Liver (tissue), 9 donors: ENCODE measurements around the gene GLIPR1. TPM values are rescaled to one million over a fixed set of nuclear protein-coding genes. Genes with fewer than 3 reads are reported as not detected.

Experiments used
- DNase-seq: peaks from one replicate; pipeline ENCODE4 v3.0.0-alpha.2; 2017; ENCODE audit warnings: low spot score
- H3K27ac ChIP-seq, 2 donors: one replicate each; pipeline ENCODE4 v1.7.0; 2013; ENCODE audit warnings: inconsistent platforms in 2 of 2, low read length in 2 of 2, control low read depth in 1 of 2, low read depth in 1 of 2, mild to moderate bottlenecking in 1 of 2
- H3K27me3 ChIP-seq, 4 donors: one replicate each; pipeline versions ENCODE4 v1.6.1 to v1.7.0; 2013; ENCODE audit warnings: low read length in 3 of 4, inconsistent platforms in 1 of 4, mild to moderate bottlenecking in 1 of 4, moderate library complexity in 1 of 4; ENCODE audit not compliant: control insufficient read depth in 4 of 4, insufficient read depth in 4 of 4
- H3K36me3 ChIP-seq, 4 donors: one replicate each; pipeline versions ENCODE4 v1.6.1 to v1.7.0; 2013; ENCODE audit warnings: low read length in 3 of 4, mild to moderate bottlenecking in 3 of 4, low read depth in 1 of 4, moderate library complexity in 1 of 4; ENCODE audit not compliant: control insufficient read depth in 4 of 4, insufficient read depth in 3 of 4
- H3K4me1 ChIP-seq, 4 donors: one replicate each; pipeline versions ENCODE4 v1.6.1 to v1.7.0; 2013; ENCODE audit warnings: low read length in 3 of 4, mild to moderate bottlenecking in 3 of 4, moderate library complexity in 1 of 4; ENCODE audit not compliant: control insufficient read depth in 4 of 4, insufficient read depth in 4 of 4
- H3K4me3 ChIP-seq, 3 donors: one replicate each; pipeline versions ENCODE4 v1.6.1 to v1.7.0; 2013; ENCODE audit warnings: low read length in 3 of 3, control low read depth in 1 of 3, low read depth in 1 of 3, mild to moderate bottlenecking in 1 of 3
- H3K9ac ChIP-seq, 2 donors: one replicate each; pipeline ENCODE4 v1.7.0; 2013; ENCODE audit warnings: low read length in 2 of 2, mild to moderate bottlenecking in 2 of 2, moderate library complexity in 2 of 2, control low read depth in 1 of 2, low read depth in 1 of 2
- H3K9me3 ChIP-seq, 4 donors: one replicate each; pipeline versions ENCODE4 v1.6.1 to v1.7.0; 2013; ENCODE audit warnings: low read length in 3 of 4; ENCODE audit not compliant: control insufficient read depth in 4 of 4
- ATF3 ChIP-seq: IDR thresholded peaks from 2 replicates; pipeline ENCODE4 v1.6.1; 2016; ENCODE audit warnings: antibody characterized with exemption
- CTCF ChIP-seq: fragments of 150-350 bp; IDR thresholded peaks from 2 replicates; pipeline ENCODE4 v1.5.1; 2017; ENCODE audit warnings: improper control_type of control experiment, low read depth, low read length; ENCODE audit not compliant: missing input control
- EGR1 ChIP-seq, 2 donors: IDR thresholded peaks; 2 replicates each; pipeline ENCODE4 v1.6.1; 2016 to 2018; ENCODE audit warnings: antibody characterized with exemption in 2 of 2, low read depth in 2 of 2
- FOXA1 ChIP-seq: IDR thresholded peaks from 2 replicates; pipeline ENCODE4 v1.6.1; 2016; ENCODE audit warnings: antibody characterized with exemption
- HNF4A ChIP-seq, 2 donors: conservative IDR thresholded peaks; 2 replicates each; pipeline ENCODE4 v1.6.1; 2016; ENCODE audit warnings: antibody characterized with exemption in 2 of 2, mild to moderate bottlenecking in 2 of 2
- HNF4G ChIP-seq: IDR thresholded peaks from 2 replicates; pipeline ENCODE4 v1.6.1; 2016; ENCODE audit warnings: antibody characterized with exemption
- JUND ChIP-seq, 2 donors: IDR thresholded peaks; 2 replicates each; pipeline ENCODE4 v1.6.1; 2016; ENCODE audit warnings: antibody characterized with exemption in 2 of 2
- NR2F2 ChIP-seq: IDR thresholded peaks from 2 replicates; pipeline ENCODE4 v1.6.1; 2016; ENCODE audit warnings: antibody characterized with exemption
- RXRA ChIP-seq, 2 donors: IDR thresholded peaks; 2 replicates each; pipeline ENCODE4 v1.6.1; 2017 to 2018; ENCODE audit warnings: antibody characterized with exemption in 2 of 2, mild to moderate bottlenecking in 1 of 2
- SP1 ChIP-seq: IDR thresholded peaks from 2 replicates; pipeline ENCODE4 v1.6.1; 2018; ENCODE audit warnings: antibody characterized with exemption, mild to moderate bottlenecking
- TAF1 ChIP-seq: conservative IDR thresholded peaks from 2 replicates; pipeline ENCODE4 v1.6.1; 2016; ENCODE audit warnings: antibody characterized with exemption, mild to moderate bottlenecking
- YY1 ChIP-seq: IDR thresholded peaks from 2 replicates; pipeline ENCODE4 v1.6.1; 2016; ENCODE audit warnings: antibody characterized with exemption, mild to moderate bottlenecking
- ZBTB33 ChIP-seq: IDR thresholded peaks from 2 replicates; pipeline ENCODE4 v1.6.1; 2016; ENCODE audit warnings: antibody characterized with exemption
- WGBS: extraction: QIAGEN DNeasy Blood & Tissue Kit; methylation state at CpG from one replicate; pipeline ENCODE4 v1.1.7; 2013; 5-methylcytosine and 5-hydroxymethylcytosine counted together
- polyA plus RNA-seq, 2 donors: library from polyadenylated mRNA; stranded (reverse) in 1 of 2; unstranded in 1 of 2; fragments of 200-250 nt in 1 of 2; fragments of >200 nt in 1 of 2; fragmentation: Nextera tagmentation in 1 of 2; extraction: Ambion mirVana in 1 of 2; gene quantifications; one replicate each; pipeline versions ENCODE4 v1.2.1 to v1.2.3, GENCODE V29; 2013 to 2015
- total RNA-seq, 2 donors: library from RNA; depleted of rRNA; stranded (reverse); fragments of >200 nt; gene quantifications; one replicate each; pipeline ENCODE4 v1.2.3, GENCODE V29; 2014
- donor health status: healthy.
- donor health status: healthy.
- donor health status: healthy.
- donor health status: healthy.
- donor health status: healthy.

Gene GLIPR1
- total and polyA plus RNA-seq, 4 donors, result 3.0 to 8.2 (median 4.7) TPM

GRCh38 chr12:75447691-75448393 lies 32.7 kb upstream of the GLIPR1 start:
- H3K9ac ChIP-seq, result no peak overlapping the region
- H3K27me3 ChIP-seq, result no peaks in the 10 kb centered on the region
- no peak for DNase-seq
- no peaks in the 10 kb centered on the region for H3K9me3 ChIP-seq
- H3K36me3 ChIP-seq, result no peaks in the 10 kb centered on the region
- WGBS, result 73% methylated on average over 4 of the region's 4 CpGs
- H3K27ac ChIP-seq, result no peak overlapping the region
- no peaks in the 10 kb centered on the region for H3K4me1 ChIP-seq
- H3K4me3 ChIP-seq, result no peak overlapping the region
- TF ChIP-seq TAF1 (no peak), HNF4A (conservative IDR thresholded peaks at IDR 0.05) (no peak), ATF3 (no peak), JUND (IDR thresholded peaks at IDR 0.05) (no peak)

- Histone ChIP-seq H3K4me1 (no peaks in the 10 kb centered on the region), H3K36me3 (no peaks in the 10 kb centered on the region), H3K9me3 (no peaks in the 10 kb centered on the region), H3K9ac (no peak overlapping the region), H3K4me3 (no peak overlapping the region), H3K27me3 (no peaks in the 10 kb centered on the region), H3K27ac (no peak overlapping the region)
- TF ChIP-seq EGR1 (IDR thresholded peaks at IDR 0.05; ENCODE audit: low read depth in 2 of 2) (no peak), SP1 (no peak), RXRA (IDR thresholded peaks at IDR 0.05) (no peak), ZBTB33 (no peak), HNF4A (conservative IDR thresholded peaks at IDR 0.05) (no peak), FOXA1 (no peak), HNF4G (no peak), YY1 (no peak), NR2F2 (no peak), JUND (IDR thresholded peaks at IDR 0.05) (no peak)
- DNase-seq, result no peak
- 73% methylated on average over 3 of the region's 3 CpGs for WGBS
Measured at GRCh38 chr12:75452675-75453330, 27.8 kb upstream of the GLIPR1 start.

- H3K9me3 ChIP-seq, result no peaks in the 10 kb centered on the region
Measured at GRCh38 chr12:75455839-75456238, 24.7 kb upstream of the GLIPR1 start.

More at GRCh38 chr12:75455839-75456238, 24.7 kb upstream of the GLIPR1 start:
- Histone ChIP-seq H3K36me3 (no peaks in the 10 kb centered on the region), H3K27me3 (peaks cover 0 to 2% (median 0%) of the 10 kb centered on the region in 4 donors), H3K4me1 (no peaks in the 10 kb centered on the region), H3K27ac (no peak overlapping the region), H3K9ac (no peak overlapping the region), H3K4me3 (no peak overlapping the region)
- no peak for DNase-seq
- 77% methylated on average over 5 of the region's 5 CpGs for WGBS
- TF ChIP-seq TAF1 (no peak), CTCF (no peak), JUND (IDR thresholded peaks at IDR 0.05) (no peak)
